Esophagus muscularis mucosa (tissue), 4 donors: Measurements from ENCODE around the gene TNNT1.

Experiments
- EP300 ChIP-seq: sonication (generic); formaldehyde crosslinking; IDR thresholded peaks from one replicate; pipeline ENCODE4 v1.6.1; 2017; ENCODE audit warnings: antibody characterized with exemption
- POLR2A ChIP-seq: fragments of 450-650 bp; IDR thresholded peaks from one replicate; pipeline ENCODE4 v1.6.1; 2017; ENCODE audit warnings: antibody characterized with exemption, moderate library complexity, mild to moderate bottlenecking, low read depth
- POLR2AphosphoS5 ChIP-seq, 2 donors: sonication (generic); formaldehyde crosslinking; IDR thresholded peaks; one replicate each; pipeline ENCODE4 v1.6.1; 2017; ENCODE audit warnings: antibody characterized with exemption in 2 of 2
- TF ChIP-seq, protein P1 (sequence below), 3 experiments: fragments of 200-600 bp in 2 of 3; fragments of 450-650 bp in 1 of 3; sonication (generic) in 2 of 3; IDR thresholded peaks; one replicate each; pipeline ENCODE4 v1.5.1; 2017 to 2019; ENCODE audit warnings: antibody characterized with exemption in 3 of 3, mild to moderate bottlenecking in 2 of 3, moderate library complexity in 1 of 3

GRCh38 chr19:55095260-55096060 lies 53.5 kb downstream of the TNNT1 start:
- TF ChIP-seq EP300 (no peak), POLR2A (no peak), POLR2AphosphoS5 (IDR thresholded peaks at IDR 0.05) (no peak)
- TF ChIP-seq, protein P1, sequence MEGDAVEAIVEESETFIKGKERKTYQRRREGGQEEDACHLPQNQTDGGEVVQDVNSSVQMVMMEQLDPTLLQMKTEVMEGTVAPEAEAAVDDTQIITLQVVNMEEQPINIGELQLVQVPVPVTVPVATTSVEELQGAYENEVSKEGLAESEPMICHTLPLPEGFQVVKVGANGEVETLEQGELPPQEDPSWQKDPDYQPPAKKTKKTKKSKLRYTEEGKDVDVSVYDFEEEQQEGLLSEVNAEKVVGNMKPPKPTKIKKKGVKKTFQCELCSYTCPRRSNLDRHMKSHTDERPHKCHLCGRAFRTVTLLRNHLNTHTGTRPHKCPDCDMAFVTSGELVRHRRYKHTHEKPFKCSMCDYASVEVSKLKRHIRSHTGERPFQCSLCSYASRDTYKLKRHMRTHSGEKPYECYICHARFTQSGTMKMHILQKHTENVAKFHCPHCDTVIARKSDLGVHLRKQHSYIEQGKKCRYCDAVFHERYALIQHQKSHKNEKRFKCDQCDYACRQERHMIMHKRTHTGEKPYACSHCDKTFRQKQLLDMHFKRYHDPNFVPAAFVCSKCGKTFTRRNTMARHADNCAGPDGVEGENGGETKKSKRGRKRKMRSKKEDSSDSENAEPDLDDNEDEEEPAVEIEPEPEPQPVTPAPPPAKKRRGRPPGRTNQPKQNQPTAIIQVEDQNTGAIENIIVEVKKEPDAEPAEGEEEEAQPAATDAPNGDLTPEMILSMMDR (IDR thresholded peaks at IDR 0.05), result no peak
